ENCODE data around the gene FAM117A. TPM values are rescaled to one million over a fixed set of nuclear protein-coding genes. Genes with fewer than 3 reads are reported as not detected.

Gene FAM117A
- total and polyA plus RNA-seq, 2 of the 8 experiments (the other 6 are each of a cell fraction or from before 2014, with no cell fraction given) = 28.4 to 45.7 TPM

- Histone ChIP-seq H3K27me3 (replicated peaks in 1 of 4; ENCODE audit: control insufficient read depth in 3 of 4, extremely low read depth in 1 of 4, insufficient read depth in 3 of 4, low read length in 3 of 4) (no peaks in the 10 kb centered on the region), H3K79me2 (ENCODE audit: control insufficient read depth in 1 of 2, insufficient read depth in 2 of 2, low read length in 2 of 2) (peaks cover 0 to 5% of the 10 kb centered on the region in 2 experiments; a peak in 1 of 4 replicates), H4K5ac (ENCODE audit: insufficient read length, low read depth, low read length) (no peak overlapping the region), H3K56ac (replicated peaks; ENCODE audit: insufficient read length, low read depth, low read length) (no peak overlapping the region), H3K79me1 (ENCODE audit: low read depth, low read length) (peaks cover 9% of the 10 kb centered on the region; the same call in 1 of the 2 replicates), H3K27ac (ENCODE audit: low read depth, low read length) (no peak overlapping the region), H3K14ac (ENCODE audit: insufficient read length) (no peak overlapping the region), H2AK5ac (ENCODE audit: low read depth, low read length) (no peak overlapping the region), H3K9me3 (ENCODE audit: insufficient read depth in 2 of 2, low read depth in 1 of 2, low read length in 1 of 2) (no peaks in the 10 kb centered on the region), H2BK120ac (replicated peaks; ENCODE audit: low read depth, low read length) (no peak overlapping the region), H2BK15ac (ENCODE audit: low read length) (no peak overlapping the region), H3K4me3 (ENCODE audit: extremely low read depth in 1 of 4, insufficient read depth in 2 of 4, low read depth in 3 of 4, low read length in 4 of 4) (no peak overlapping the region), H2BK12ac (ENCODE audit: low read depth, low read length) (no peak overlapping the region), H3K23me2 (ENCODE audit: low read depth, low read length) (no peaks in the 10 kb centered on the region), H2AFZ (ENCODE audit: low read length) (no peak overlapping the region), H3K4me2 (ENCODE audit: insufficient read depth in 1 of 2, low read depth in 2 of 2, low read length in 2 of 2) (no peak overlapping the region), H3K4ac (replicated peaks; ENCODE audit: insufficient read length, low read depth, low read length) (no peak overlapping the region), H2BK5ac (ENCODE audit: low read depth, low read length) (no peak overlapping the region), H3K23ac (ENCODE audit: insufficient read length) (no peak overlapping the region), H3K4me1 (replicated peaks in 1 of 4; ENCODE audit: control insufficient read depth in 3 of 4, insufficient read depth in 4 of 4, low read length in 3 of 4) (no peaks in the 10 kb centered on the region), H4K91ac (replicated peaks; ENCODE audit: insufficient read length, low read length) (no peak overlapping the region), H3K36me3 (ENCODE audit: control insufficient read depth in 2 of 4, insufficient read depth in 4 of 4, low read length in 3 of 4) (peaks cover 7 to 34% (median 19%) of the 10 kb centered on the region in 4 experiments; a peak in 7 of 8 replicates), H3K18ac (ENCODE audit: extremely low read depth, low read length) (no peak overlapping the region), H3K9ac (replicated peaks in 1 of 4; ENCODE audit: extremely low read depth in 1 of 4, low read depth in 3 of 4, low read length in 3 of 4) (no peak overlapping the region), H4K8ac (ENCODE audit: extremely low read depth, insufficient read depth, low read length) (no peak overlapping the region), H4K20me1 (replicated peaks in 1 of 2; ENCODE audit: control insufficient read depth in 1 of 2, insufficient read depth in 2 of 2, low read length in 2 of 2) (peaks cover 2 to 7% of the 10 kb centered on the region in 2 experiments), H2BK20ac (ENCODE audit: low read length) (no peak overlapping the region)
- DNase-seq (ENCODE audit: low read depth in 1 of 2, low spot score in 2 of 2) = no peak
- ChIA-PET CTCF (ENCODE audit: partially characterized antibody) (interaction anchor here (0.8 to 8.9 kb wide), 7 partner anchors 9 to 275 kb away, joined by 3 to 41 read pairs (median 3); partner anchors contain the start of gene SLC35B1), POLR2A (ENCODE audit: partially characterized antibody) (interaction anchor here (1.2 to 1.3 kb wide), 2 partner anchors 40 to 64 kb away, joined by 3 to 4 read pairs; partner anchors contain the start of gene KAT7)
- WGBS, 2 experiments (ENCODE audit: extremely low coverage in 1 of 2, insufficient coverage in 1 of 2, insufficient read length in 1 of 2, insufficient replicate concordance in 2 of 2, low coverage in 1 of 2, low lambda C conversion rate in 2 of 2, missing lambda C conversion rate in 1 of 2) = 77% methylated on average over 7 of the region's 8 CpGs; no CpG with 5 or more reads in 1 of the 2 experiments
- FAIRE-seq = no peak
- TF ChIP-seq, protein P1, sequence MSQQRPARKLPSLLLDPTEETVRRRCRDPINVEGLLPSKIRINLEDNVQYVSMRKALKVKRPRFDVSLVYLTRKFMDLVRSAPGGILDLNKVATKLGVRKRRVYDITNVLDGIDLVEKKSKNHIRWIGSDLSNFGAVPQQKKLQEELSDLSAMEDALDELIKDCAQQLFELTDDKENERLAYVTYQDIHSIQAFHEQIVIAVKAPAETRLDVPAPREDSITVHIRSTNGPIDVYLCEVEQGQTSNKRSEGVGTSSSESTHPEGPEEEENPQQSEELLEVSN (IDR thresholded peaks at IDR 0.05) = no peak
- TF ChIP-seq CHD2 (IDR thresholded peaks at IDR 0.05; ENCODE audit: low read length) (no peak), ASH2L (IDR thresholded peaks at IDR 0.05; ENCODE audit: low read length) (no peak), PHF8 (conservative IDR thresholded peaks at IDR 0.05; ENCODE audit: low read depth, low read length) (no peak), POU5F1 (IDR thresholded peaks at IDR 0.05; ENCODE audit: low read depth, low read length) (no peak), CTBP2 (IDR thresholded peaks at IDR 0.05; ENCODE audit: borderline replicate concordance, insufficient read depth, insufficient read length, low read length) (no peak), SP2 (IDR thresholded peaks at IDR 0.05; ENCODE audit: low read length) (no peak), YY1 (IDR thresholded peaks at IDR 0.05; ENCODE audit: low read depth, low read length) (no peak), BCL11A (IDR thresholded peaks at IDR 0.05; ENCODE audit: low read depth in 2 of 2, low read length in 2 of 2) (no peak), TAF1 (IDR thresholded peaks at IDR 0.05; ENCODE audit: low read depth, low read length) (no peak), GTF2F1 (IDR thresholded peaks at IDR 0.05; ENCODE audit: borderline replicate concordance, low read depth, low read length) (no peak), ATF2 (IDR thresholded peaks at IDR 0.05; ENCODE audit: low read length) (no peak)
Measured at GRCh38 chr17:49723423-49723822, 40.5 kb downstream of the FAM117A start.

Measured in H1 (cell line).